Heart left ventricle (tissue), 16 donors: Measurements from ENCODE around the gene TMEM52B. TPM values are rescaled to one million over a fixed set of nuclear protein-coding genes. Genes with fewer than 3 reads are reported as not detected.

Source experiments
- ATAC-seq, 4 donors: fragments of 200-7000 bp; cut with Tn5 transposase; one replicate each; pipeline ENCODE4 v1.9.1; 2020 to 2022; ENCODE audit warnings: moderate library complexity in 4 of 4, mild to moderate bottlenecking in 3 of 4, moderate number of reproducible peaks in 1 of 4
- DNase-seq, 5 donors: peaks; one replicate each; pipeline ENCODE4 v3.0.0-alpha.2; 2020
- H3K27ac ChIP-seq, 12 donors: fragments of 200-600 bp; sonication (generic) in 4 of 12; one replicate each; pipeline versions ENCODE4 v1.5.0 to v1.8.0; 2016 to 2022; ENCODE audit warnings: mild to moderate bottlenecking in 2 of 12
- H3K27me3 ChIP-seq, 9 donors: fragments of 200-600 bp; sonication (generic) in 2 of 9; one replicate each; pipeline versions ENCODE4 v1.5.1 to v1.8.0; 2016 to 2022; ENCODE audit warnings: mild to moderate bottlenecking in 3 of 9
- H3K36me3 ChIP-seq, 9 donors: fragments of 200-600 bp; sonication (generic) in 2 of 9; one replicate each; pipeline versions ENCODE4 v1.5.0 to v1.8.0; 2018 to 2022; ENCODE audit warnings: mild to moderate bottlenecking in 2 of 9
- H3K4me1 ChIP-seq, 12 donors: fragments of 200-600 bp; sonication (generic) in 4 of 12; one replicate each; pipeline versions ENCODE4 v1.5.0 to v1.8.0; 2016 to 2022; ENCODE audit warnings: mild to moderate bottlenecking in 3 of 12
- H3K4me3 ChIP-seq, 12 donors: fragments of 200-600 bp; sonication (generic) in 4 of 12; one replicate each; pipeline versions ENCODE4 v1.5.0 to v1.8.0; 2017 to 2022; ENCODE audit warnings: mild to moderate bottlenecking in 9 of 12, moderate library complexity in 4 of 12
- H3K9me3 ChIP-seq, 12 donors: fragments of 200-600 bp; sonication (generic) in 4 of 12; one replicate each; pipeline versions ENCODE4 v1.5.0 to v1.8.0; 2016 to 2022; ENCODE audit warnings: mild to moderate bottlenecking in 1 of 12
- POLR2A ChIP-seq, 2 donors: fragments of 450-650 bp; IDR thresholded peaks; one replicate each; pipeline ENCODE4 v1.6.1; 2017; ENCODE audit warnings: antibody characterized with exemption in 2 of 2, mild to moderate bottlenecking in 2 of 2, moderate library complexity in 2 of 2
- WGBS, 4 donors: extraction: QIAGEN DNeasy Blood & Tissue Kit in 2 of 4; methylation state at CpG; one replicate each; pipeline versions ENCODE4 v1.1.5 to v1.1.7; 2013 to 2018; 5-methylcytosine and 5-hydroxymethylcytosine counted together
- intact Hi-C, 10 donors: fragments of 100-400 bp; cut with DNase I; formaldehyde crosslinking; loops; one replicate each; pipeline versions ENCODE4 v1.11.1 to v1.14.2; 2022
- polyA plus RNA-seq, 2 donors: library from polyadenylated mRNA; stranded (reverse); fragments of 200-250 nt; gene quantifications; one replicate each; pipeline ENCODE4 v1.2.3, GENCODE V29; 2013
- total RNA-seq, 9 donors: library from RNA; depleted of rRNA in 2 of 9; stranded (reverse); fragments of >200 nt in 2 of 9; fragmentation: NEBNext Ultra II Directional in 3 of 9; extraction: Animal tissue kit (Norgen Biotek cat#: 25700) in 3 of 9; gene quantifications; one replicate each; pipeline versions ENCODE4 v1.1.0 to v1.2.4, GENCODE V29; 2016 to 2023
- TF ChIP-seq, protein P1 (sequence below), 12 donors: fragments of 200-600 bp; sonication (generic) in 4 of 12; IDR thresholded peaks; one replicate each; pipeline versions ENCODE4 v1.5.0 to v1.8.0; 2018 to 2022; ENCODE audit warnings: antibody characterized with exemption in 12 of 12, mild to moderate bottlenecking in 5 of 12
- donor health status: ischemic (EF 13 %, LVEDD 7.1; RV severe dilation, severe dysfunction).
- donor health status: healthy with polysubstance abuse.
- donor health status: DM: no; HTN: yes; CAD: no.
- donor health status: DM: no; HTN: no; CAD: no.
- donor health status: ischemic (EF 25% LVEDD 6.9; RV normal size, moderate dysfunction).
- donor health status: ischemic (EF 25% LVEDD 5.7; RV mildly dilated, moderate dysfunction).
- donor health status: healthy.
- donor health status: DM: yes; HTN: yes; CAD: no.
- donor health status: ischemic (EF 35%, LVEDD 5.7; RV mildly dilated, moderate dysfunction).
- donor health status: nonischemic (EF 11% LVEDD 7.7; RV severe dilation, severe dysfunction).
- donor health status: DM: yes; HTN: yes; CAD: no.
- donor health status: PGD.
- donor health status: ischemic (EF 29% LVEDD 5.4; RV normal size, mild dysfunction).
- donor health status: nonischemic (EF 23%, LVEDD 6.1; RV moderate dilation, normal function).

The TMEM52B gene
- total and polyA plus RNA-seq, 11 donors = 0.03 to 0.53 TPM; not detected in 9

GRCh38 chr12:10205220-10205807, 26.5 kb downstream of the TMEM52B start:
- H3K27me3 ChIP-seq = no peaks in the 10 kb centered on the region
- no peak overlapping the region for H3K27ac ChIP-seq
- no peaks in the 10 kb centered on the region for H3K4me1 ChIP-seq
- intact Hi-C loops = loop anchor here in 1 of 10 donors (10.0 kb wide), 1 partner anchor 519 kb away; the partner anchor contains the start of gene YBX3
- H3K9me3 ChIP-seq = no peaks in the 10 kb centered on the region
- no peak overlapping the region for H3K4me3 ChIP-seq
- DNase-seq (no peak), ATAC-seq (no peak)
- H3K36me3 ChIP-seq = no peaks in the 10 kb centered on the region
- WGBS, 4 donors = 87 to 94% (median 89%) methylated on average over 3 of the region's 3 CpGs
- TF ChIP-seq, protein P1, sequence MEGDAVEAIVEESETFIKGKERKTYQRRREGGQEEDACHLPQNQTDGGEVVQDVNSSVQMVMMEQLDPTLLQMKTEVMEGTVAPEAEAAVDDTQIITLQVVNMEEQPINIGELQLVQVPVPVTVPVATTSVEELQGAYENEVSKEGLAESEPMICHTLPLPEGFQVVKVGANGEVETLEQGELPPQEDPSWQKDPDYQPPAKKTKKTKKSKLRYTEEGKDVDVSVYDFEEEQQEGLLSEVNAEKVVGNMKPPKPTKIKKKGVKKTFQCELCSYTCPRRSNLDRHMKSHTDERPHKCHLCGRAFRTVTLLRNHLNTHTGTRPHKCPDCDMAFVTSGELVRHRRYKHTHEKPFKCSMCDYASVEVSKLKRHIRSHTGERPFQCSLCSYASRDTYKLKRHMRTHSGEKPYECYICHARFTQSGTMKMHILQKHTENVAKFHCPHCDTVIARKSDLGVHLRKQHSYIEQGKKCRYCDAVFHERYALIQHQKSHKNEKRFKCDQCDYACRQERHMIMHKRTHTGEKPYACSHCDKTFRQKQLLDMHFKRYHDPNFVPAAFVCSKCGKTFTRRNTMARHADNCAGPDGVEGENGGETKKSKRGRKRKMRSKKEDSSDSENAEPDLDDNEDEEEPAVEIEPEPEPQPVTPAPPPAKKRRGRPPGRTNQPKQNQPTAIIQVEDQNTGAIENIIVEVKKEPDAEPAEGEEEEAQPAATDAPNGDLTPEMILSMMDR (IDR thresholded peaks at IDR 0.05) = no peak
- no peak for TF ChIP-seq POLR2A (IDR thresholded peaks at IDR 0.05)

GRCh38 chr12:10207136-10207535, 28.3 kb downstream of the TMEM52B start:
- ATAC-seq (no peak), DNase-seq (no peak)
- Histone ChIP-seq H3K27ac (no peak overlapping the region), H3K27me3 (no peaks in the 10 kb centered on the region), H3K4me3 (no peak overlapping the region), H3K36me3 (no peaks in the 10 kb centered on the region), H3K4me1 (peaks cover 0 to 6% (median 0%) of the 10 kb centered on the region in 12 donors), H3K9me3 (no peaks in the 10 kb centered on the region)
- intact Hi-C loops = loop anchor here in 1 of 10 donors (10.0 kb wide), 1 partner anchor 518 kb away; the partner anchor contains the start of gene YBX3
- TF ChIP-seq, protein P1 (IDR thresholded peaks at IDR 0.05) = no peak
- no peak for TF ChIP-seq POLR2A (IDR thresholded peaks at IDR 0.05)
- WGBS, 4 donors = 15 to 20% (median 18%) methylated on average over 2 of the region's 2 CpGs

DNA sequence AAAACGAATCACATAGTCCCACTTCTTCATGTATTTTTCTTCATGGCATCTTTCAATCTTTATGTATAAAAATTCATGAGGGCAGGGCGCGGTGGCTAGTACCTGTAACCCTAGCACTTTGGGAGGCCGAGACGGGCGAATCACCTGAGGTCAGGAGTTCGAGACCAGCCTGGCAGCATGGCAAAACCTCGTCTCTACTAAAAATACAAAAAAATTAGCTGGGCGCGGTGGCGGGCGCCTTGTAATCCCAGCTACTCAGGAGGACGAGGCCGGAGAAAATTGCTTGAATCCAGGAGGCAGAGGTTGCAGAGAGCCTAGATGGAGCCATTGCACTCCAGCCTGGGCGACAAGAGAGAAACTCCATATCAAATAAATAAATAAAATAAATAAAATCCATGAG, 31.4 kb downstream of the TMEM52B start:
- no peaks in the 10 kb centered on the region for H3K9me3 ChIP-seq
- H3K36me3 ChIP-seq = no peaks in the 10 kb centered on the region
- no peak for DNase-seq
- 92 to 97% (median 95%) methylated on average over 15 of the region's 15 CpGs for WGBS, 4 donors
- TF ChIP-seq POLR2A (IDR thresholded peaks at IDR 0.05) = no peak
- TF ChIP-seq, protein P1 (IDR thresholded peaks at IDR 0.05) = no peak
- H3K27me3 ChIP-seq = no peaks in the 10 kb centered on the region
- no peak for ATAC-seq
- H3K4me1 ChIP-seq = peaks cover 0 to 18% (median 2%) of the 10 kb centered on the region in 12 donors
- no peak overlapping the region for H3K27ac ChIP-seq
- no peak overlapping the region for H3K4me3 ChIP-seq
- intact Hi-C loops = loop anchor here in 6 of 10 donors (5.0 to 10.0 kb wide), 4 partner anchors 152 to 515 kb away; partner anchors contain the start of gene YBX3 (in 4 of the 6)

DNA sequence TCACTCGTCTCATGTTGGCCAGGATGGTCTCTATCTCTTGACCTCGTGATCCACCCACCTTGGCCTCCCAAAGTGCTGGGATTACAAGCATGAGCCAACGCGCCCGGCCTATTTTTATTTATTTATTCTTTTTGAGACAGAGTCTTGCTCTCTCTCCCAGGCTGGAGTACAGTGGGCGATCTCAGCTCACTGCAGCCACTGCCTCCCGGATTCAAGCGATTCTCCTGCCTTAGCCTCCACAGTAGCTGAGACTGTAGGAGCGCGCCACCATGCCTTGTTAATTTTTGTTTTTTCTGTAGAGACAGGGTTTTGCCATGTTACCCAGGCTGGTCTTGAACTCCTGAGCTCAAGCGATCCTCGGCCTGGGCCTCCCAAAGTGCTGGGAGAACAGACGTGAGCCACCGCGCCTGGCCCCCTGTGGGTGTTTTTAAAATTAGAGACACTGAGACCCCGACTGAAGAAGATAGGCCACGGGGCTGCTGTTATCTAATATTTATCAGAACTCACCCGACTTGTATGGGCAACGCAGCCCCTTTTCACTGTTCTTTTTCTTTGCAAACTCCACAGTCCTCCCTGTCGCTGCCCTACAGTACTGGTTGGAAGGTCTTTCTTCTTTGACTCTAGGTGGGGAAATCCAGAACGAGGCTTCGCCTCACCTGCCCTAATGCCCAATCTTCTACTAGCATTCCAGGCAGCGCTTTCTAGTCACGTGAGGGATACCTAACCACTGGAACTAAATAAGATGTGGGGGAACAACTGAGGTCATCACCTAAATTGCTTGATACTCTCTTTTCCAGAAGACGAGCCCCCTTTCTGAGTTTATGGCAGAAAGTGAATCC, 32.5 kb downstream of the TMEM52B start:
- TF ChIP-seq, protein P1 (IDR thresholded peaks at IDR 0.05) = no peak
- no peak for TF ChIP-seq POLR2A (IDR thresholded peaks at IDR 0.05)
- Histone ChIP-seq H3K4me1 (peaks cover 0 to 25% (median 9%) of the 10 kb centered on the region in 12 donors), H3K27me3 (no peaks in the 10 kb centered on the region), H3K4me3 (peak overlapping the region in 2 of 12 donors; percentile 88 to 89), H3K9me3 (no peaks in the 10 kb centered on the region), H3K27ac (peak overlapping the region; percentile 95 to 100 (median 98)), H3K36me3 (peaks cover 0 to 5% (median 0%) of the 10 kb centered on the region in 9 donors)
- DNase-seq (peak in 1 of 5 donors; percentile 10), ATAC-seq (no peak)
- intact Hi-C loops = loop anchor here in 6 of 10 donors (5.0 to 10.0 kb wide), 4 partner anchors 151 to 513 kb away; partner anchors contain the start of gene YBX3 (in 4 of the 6)
- 91 to 94% (median 93%) methylated on average over 25 of the region's 25 CpGs for WGBS, 4 donors
